Activated T-cell treated with anti-CD3 and anti-CD28 coated beads, Interleukin-2, amount 50 U/mL, for 1 hour (primary cell): ENCODE data around the gene MS4A4E.
"Not testable (repeated sequence)": the region's sequence is repeated elsewhere in the genome, so short reads cannot be mapped to it uniquely, and the experiment has no call there.

Experiments
- DNase-seq: peaks from one replicate; pipeline ENCODE4 v3.0.0-alpha.2; 2020

The MS4A4E gene

DNA sequence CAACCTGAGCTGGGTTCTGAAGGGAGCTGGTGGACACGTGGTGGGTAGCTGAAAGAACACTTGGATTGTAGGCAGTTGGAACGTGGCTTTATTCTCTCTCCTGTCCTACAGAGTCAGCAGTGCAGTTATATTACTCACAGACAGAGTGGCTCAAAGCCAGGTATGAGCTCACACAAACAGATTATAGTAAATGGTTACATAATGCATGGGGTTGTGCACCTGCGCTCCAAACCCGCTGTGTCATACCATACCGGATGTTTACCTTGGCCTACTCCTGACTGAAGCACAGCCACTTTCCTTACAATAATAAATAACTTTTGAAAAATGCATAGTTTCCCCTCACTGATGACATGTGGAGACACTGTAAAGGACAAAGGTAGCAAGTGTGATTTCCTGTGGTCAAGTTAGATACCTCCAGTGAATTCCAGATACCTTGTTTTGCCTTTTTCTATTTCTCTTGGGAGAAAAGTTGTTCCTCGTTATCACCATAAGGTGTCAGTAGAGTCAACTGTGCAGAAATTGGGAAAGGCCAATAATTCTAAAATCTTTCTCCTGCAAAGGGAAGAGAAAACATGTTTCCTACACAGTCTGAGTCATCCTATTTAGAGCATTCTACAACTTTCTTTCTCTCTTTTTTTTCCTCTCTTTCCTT lies 73.5 kb downstream of the MS4A4E start:
- DNase-seq: no peak

DNA sequence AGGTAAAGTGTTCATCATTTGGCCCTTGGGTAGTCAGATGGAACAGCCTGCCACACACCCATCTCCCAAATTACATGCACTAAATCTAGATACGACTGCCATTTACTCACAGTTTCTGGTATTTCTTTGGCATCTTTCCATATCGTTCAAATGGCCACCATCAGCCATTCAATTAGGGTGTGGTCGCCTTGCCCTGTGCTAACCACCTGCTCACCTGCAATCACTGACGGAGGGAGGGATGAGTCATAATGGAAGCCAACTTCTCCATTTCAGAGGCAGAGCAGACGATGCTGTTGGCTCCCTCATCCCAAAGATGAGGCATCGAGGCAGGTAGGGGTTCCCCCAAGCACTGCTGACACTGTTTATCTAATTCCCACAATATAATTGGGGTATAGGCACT lies 74.6 kb downstream of the MS4A4E start:
- no peak for DNase-seq

DNA sequence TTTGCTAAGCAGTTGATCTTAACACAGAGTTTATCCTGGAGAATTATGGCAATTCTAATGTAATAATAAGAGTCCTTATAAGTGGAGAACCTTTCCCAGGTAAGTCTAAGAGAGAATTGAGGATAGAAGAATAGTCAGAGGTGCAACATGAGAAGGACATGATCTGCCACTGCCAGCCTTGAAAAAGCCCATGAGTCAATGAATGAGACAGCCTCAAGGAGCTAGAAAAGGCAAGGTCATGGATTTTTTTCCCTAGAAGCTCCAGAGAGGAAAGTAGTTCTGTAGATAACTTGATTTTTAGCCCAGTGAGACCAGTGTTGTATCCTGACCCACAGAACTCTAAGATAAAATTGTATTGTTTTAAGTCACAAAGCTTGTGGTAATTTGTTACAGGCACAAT lies 77.0 kb downstream of the MS4A4E start:
- no peak for DNase-seq

DNA sequence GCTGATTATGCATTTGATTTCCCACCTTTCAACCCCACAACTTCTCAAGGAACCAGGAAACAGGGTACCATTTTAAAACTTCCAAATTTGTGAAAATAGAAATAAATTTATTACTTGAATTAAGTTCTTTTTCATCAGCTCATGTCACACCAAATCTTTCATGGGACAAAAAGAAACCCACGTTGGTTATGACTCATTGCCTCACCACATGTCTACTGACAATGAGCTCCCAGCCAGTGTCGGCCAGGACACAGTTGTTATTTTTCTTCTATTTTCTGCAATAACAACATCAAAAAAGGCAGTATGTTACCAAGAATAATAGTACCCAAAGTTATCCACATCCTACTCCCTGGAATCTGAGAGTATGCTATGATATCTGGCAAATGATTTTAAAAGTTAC lies 77.4 kb downstream of the MS4A4E start:
- no peak for DNase-seq

DNA sequence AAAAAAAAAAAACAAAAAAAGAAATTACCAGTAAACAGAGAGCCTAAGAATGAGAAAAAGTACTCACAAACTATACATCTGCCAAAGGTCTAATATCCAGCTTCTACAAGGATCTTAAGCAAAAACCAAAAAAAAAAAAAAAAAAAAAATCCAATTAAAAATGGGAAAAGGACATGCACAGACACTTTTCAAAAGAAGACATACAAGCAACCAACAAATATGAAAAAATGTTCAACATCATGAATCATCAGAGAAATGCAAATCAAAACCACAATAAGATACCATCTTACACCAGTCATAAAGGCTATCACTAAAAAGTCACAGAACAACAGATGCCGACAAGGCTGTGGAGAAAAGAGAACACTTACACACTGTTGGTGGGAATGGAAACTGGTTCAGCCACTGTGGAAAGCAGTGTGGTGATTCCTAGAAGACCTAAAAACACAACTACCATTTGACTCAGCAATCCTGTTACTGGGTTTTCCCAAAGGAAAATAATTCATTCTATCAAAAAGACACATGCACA lies 78.3 kb downstream of the MS4A4E start:
- DNase-seq: no peak

DNA sequence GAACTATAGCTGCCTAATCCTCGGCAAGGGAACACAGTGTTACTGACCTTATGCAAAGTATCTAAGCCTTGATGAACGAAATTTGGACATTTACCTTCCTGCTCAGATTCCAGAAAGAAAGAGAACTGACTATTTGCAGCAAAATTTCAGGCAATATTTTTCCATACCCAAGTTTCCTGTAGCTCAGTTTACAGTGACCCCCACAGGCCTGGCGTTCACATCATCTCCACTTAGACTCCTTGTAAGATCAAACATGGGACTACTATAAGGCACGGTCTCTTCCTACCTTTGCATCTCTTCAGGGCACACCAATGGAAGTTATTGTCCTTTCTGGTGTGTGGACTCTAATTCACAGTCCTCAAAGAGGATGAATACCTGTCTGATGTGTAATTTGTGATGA lies 81.2 kb downstream of the MS4A4E start:
- no peak for DNase-seq

DNA sequence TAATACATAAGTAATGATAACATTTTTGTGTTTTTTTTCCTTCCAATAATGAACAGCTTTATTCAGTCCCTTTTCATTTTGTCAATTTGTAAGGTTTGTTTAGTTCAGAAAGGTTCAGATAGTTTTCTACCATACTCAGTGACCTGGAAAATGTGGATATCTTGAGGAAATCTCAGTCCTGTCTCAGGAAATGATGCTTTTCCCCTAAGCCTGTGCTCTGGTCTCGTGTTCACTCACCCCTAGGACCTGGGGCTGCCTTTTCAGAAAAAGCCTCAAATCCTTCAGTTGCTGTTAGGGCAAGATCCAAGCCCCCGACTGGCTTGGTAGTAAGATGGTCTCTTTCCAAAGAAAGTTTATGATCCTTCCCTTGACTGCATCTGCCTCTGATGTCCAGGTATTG lies 81.8 kb downstream of the MS4A4E start:
- DNase-seq: no peak

DNA sequence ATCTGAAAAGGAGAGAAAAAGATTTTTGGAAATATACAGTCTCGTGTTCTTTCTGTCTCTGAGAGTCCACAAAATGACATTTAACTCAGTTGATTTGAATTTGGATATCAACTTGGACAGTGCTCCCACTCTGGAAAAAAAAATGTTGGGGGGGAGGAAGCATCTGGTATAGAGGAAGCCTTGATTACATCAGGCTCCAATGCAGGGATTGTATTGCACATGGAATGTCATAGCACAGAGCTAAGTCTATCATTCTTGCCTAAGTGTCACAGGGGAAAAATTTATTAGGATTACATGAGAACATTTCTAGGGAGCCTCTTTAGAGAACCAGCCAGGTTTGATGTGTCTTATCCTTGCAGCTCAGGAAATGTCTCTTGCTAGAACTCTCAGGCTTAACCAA lies 83.1 kb downstream of the MS4A4E start:
- no peak for DNase-seq

DNA sequence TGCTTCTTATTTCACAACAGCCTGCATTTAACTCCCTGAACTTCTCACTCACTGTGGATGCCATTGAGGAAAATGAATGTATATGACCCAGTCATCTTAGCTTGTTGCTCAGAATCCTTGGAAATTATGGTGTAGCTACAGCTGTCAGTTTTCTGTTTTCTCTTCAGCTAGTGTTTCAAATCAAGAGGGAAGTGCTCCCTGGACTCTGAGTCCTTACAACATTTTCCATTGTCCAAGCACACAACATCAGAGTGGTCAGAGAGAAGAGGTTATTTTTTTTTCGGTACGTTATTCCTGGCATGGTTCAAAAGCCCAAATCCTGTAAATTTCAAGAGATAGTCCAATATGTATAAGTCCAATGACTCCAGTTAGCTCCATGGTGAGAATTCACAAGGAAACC lies 83.7 kb downstream of the MS4A4E start:
- DNase-seq: no peak

DNA sequence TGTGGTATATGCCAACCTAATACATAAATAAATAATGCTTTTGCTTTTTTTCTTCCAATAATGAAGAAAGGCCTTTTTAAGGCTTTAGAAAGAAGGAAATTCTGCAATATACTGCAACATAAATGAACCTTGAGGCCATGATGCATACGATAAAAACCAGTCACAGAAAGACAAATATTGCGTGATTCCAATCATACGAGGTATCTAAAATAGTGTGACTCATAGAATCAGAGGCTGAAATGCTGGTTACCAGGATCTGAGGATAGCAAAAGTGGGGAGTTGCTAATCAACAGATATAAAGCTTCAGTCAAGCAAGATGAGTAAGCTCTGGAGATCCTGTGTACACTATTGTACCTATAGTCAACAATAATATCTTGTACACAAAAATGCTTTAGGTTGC lies 84.3 kb downstream of the MS4A4E start:
- DNase-seq: no peak

DNA sequence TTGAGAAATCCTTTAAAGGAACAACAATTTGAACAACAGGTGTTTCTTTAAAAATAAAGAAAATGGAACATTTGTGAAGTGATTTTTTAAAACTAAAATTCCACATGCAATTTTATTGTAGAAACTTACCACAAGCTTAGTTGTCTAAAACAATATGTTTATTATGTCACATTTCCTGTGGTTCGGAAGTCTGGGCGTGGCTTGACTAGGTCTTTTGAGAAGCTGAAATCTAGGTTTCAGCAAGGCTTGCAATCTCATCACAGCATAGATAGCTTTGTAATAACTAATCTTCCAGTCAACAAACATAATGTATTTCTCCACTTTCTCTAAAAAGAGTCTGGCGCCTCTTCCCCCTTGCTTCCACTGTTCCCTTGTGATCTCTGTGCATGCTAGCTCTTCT lies 87.0 kb downstream of the MS4A4E start:
- DNase-seq: no peak

DNA sequence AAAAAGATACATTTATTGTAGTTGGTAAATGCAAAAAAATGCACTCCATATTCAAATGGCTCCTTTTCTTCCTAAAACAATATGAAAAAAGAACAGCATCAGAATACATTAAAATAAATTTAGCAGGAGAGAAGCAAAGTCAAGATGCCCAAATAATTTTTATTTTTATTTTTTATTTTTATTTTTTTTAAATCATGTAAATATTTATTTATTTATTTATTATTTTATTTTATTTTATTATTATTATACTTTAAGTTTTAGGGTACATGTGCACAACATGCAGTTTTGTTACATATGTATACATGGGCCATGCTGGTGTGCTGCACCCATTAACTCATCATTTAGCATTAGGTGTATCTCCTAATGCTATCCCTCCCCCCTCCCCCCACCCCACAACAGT lies 90.2 kb downstream of the MS4A4E start:
- DNase-seq: not testable (repeated sequence)

DNA sequence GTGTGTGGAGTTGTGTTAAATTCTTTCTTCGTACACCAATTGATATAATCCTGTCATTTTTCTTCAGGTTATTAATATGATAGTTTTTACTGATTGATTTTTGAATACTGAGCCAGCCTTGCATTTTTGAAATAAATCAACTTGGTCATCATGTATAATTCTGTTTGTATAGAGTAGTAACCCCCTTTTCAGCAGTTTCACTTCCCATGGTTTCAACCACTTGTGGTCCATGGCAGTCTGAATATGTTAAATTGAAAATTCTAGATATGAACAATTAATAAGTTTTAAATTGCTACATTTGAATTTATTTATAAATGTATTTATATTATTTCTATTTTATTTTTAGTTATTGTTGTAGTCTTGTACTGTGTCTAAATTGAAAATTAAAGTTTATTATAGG lies 92.7 kb downstream of the MS4A4E start:
- DNase-seq: no peak
